GM21381 (cell line): ENCODE measurements around the gene TGFBRAP1.

Source experiments
- ATAC-seq: cut with Tn5 transposase; IDR thresholded peaks from one replicate; pipeline ENCODE4 v1.9.1; 2021; ENCODE audit warnings: mild to moderate bottlenecking, moderate library complexity; ENCODE audit not compliant: unreplicated experiment

TGFBRAP1 gene

DNA sequence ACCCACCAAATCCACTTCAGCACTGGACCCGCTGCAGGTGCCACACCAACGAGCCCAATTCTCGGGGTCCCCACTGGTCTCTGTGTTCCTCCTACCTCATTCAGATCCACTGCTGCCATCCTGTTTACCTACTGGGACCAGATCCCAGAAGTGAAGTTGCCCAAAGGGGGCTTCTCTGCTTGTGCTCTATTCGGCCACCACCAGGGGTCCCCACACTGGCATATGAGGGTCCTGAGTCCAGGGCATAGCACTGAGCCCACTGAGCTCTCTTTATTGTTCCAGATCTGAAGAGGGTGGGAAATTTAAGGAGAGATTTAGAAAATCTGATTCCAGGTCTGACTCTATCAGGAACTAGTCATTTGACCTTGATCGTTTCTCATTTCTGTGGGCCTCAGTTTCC, 85.6 kb downstream of the TGFBRAP1 start:
- ATAC-seq: no peak

DNA sequence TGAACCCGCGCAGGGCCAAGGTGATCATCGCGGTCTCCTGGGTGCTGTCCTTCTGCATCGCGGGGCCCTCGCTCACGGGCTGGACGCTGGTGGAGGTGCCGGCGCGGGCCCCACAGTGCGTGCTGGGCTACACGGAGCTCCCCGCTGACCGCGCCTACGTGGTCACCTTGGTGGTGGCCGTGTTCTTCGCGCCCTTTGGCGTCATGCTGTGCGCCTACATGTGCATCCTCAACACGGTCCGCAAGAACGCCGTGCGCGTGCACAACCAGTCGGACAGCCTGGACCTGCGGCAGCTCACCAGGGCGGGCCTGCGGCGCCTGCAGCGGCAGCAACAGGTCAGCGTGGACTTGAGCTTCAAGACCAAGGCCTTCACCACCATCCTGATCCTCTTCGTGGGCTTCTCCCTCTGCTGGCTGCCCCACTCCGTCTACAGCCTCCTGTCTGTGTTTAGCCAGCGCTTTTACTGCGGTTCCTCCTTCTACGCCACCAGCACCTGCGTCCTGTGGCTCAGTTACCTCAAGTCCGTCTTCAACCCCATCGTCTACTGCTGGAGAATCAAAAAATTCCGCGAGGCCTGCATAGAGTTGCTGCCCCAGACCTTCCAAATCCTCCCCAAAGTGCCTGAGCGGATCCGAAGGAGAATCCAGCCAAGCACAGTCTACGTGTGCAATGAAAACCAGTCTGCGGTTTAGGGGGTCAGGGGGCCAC, 87.1 kb downstream of the TGFBRAP1 start:
- no peak for ATAC-seq

DNA sequence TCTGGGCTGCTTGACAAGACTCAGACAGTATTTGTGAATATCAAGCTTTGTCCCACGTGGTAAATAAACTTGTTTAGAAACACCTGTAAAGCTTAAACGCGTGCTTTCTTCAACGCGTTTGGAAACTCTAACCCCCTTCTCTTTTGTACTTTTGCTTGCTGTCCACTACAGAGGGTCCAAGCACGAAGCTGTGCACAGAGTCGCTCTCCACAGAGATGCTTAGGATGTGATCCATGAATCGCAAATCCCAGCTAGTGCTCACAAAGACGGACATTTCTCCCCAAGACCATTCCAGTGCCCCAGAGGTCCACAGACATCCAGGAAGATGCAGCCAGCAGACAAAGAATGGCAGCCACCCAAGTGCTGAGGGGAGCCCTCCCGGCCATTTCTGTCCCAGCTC, 88.1 kb downstream of the TGFBRAP1 start, which contains the start of gene GPR45:
TSS of gene GPR45 (plus strand) at position 301 of the 400 bp plus-strand sequence. CDS start 116 bp downstream, outside the sequence.
- ATAC-seq: no peak

DNA sequence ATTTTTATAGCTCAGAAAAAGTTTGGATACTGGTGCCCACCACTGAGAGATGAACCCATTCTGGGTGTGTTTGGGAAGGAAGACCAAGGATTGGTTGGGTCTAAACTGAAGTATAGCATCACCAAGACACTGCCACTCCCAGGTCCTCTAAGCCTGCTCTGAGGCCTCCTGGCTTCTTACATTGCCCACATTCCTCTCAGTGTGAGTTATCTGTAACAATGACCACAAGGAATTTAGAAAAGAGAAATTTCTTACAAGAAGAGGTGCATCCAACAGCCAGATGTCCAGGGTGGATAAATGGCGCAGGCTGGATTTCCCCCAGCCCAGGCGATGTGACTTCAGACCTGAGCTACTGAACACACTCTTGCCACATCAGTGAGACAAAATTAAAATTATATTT, 89.6 kb downstream of the TGFBRAP1 start:
- no peak for ATAC-seq

DNA sequence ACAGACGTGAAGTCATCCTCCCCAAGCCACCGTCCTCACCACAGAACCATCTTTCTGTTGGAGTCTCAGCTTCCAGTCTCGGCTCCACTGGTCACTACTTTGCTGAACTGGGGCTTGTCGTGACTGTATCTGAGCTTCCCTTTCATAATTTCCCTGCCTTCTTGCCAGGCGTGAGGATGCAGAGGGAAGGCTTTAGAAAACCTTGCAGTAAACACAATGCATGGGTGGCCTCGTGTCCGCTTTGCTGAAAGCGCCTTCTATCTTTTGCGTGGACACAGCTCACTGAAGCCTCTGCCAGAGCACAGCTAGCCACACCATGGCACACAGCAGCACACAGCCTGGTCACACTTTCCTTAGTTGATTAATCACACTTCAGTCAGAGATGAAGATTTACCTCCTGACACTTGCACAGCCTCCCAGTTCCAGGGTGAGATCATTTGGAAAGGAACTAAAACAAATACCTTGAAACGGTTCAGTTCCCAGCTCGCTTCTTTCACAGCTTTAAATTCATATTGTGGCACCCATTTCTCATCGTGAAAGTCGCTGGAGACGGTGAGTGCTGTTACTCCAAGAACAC, 90.8 kb downstream of the TGFBRAP1 start:
- ATAC-seq: no peak

DNA sequence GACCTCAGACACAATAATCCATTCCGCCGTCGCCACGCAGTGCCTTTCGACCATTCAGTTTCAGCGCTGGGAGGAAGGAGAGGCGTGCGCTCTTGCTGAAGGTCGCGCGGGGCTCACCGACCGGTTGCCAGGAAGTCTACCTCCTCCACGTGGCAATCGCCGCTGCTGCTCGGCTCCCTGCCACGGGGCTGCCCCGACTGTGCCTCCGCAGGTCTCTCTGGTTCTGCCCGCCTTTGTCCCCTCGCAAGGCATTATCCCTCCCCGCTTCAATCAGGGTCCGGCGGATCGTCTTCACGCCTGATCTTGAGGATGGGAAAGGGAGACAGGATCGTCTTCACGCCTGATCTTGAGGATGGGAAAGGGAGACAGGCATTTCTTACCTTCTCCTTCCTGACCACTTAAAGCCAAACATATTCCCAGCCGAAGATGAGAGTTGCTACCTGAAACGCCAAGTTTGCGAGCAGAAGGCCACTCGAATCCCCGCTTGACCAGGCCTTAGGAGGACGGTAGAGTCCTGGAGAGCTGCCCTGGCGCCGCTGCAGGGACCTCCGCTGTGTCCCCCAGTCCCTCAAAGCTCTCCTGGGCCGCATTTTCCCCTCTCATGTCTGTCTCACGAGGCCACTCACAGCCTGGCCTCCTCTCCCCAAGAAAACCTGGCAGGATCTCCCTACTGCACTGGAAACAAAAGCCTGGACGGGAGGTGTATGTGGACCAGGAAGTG, 92.3 kb downstream of the TGFBRAP1 start:
- no peak for ATAC-seq

DNA sequence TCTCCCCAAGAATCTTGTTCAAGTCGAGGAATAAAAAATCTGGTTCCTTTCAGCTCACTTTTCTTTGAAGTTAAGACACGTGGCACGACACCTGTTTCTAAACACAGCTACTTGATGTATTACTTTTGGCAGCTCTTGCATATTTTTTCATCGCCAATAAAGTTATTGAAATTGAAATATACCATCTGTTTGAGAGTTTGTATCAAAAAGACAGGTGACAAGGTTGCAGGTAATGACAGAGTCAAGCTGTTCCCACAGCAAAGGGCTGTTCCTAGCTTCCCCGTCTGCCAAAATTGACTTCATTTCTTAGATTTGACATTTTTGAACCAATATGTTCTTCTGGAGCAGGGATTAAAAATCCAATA, 93.5 kb downstream of the TGFBRAP1 start:
- ATAC-seq: no peak

GRCh38 chr2:105235388-105236059, 94.0 kb downstream of the TGFBRAP1 start:
- ATAC-seq: no peak

DNA sequence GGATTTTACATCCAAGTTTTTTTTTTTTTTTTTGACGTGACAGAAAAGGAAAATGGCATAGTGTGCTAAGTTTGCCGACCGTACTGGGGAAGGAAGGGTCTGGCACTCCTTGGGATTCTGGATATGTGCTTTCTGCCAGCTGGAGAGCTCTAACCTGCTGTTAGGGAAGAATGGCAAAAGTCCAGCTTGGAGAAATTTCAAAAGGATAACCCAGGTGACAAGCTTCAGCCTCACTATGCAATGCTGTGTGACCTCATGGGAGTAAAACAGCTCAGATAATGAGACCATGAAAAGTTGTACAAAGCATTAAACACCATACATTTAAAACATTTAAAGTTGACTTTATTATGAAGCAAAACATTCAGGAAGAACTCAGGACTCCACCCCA, 98.3 kb downstream of the TGFBRAP1 start:
- no peak for ATAC-seq

- no peak for ATAC-seq
These were observed 105.1 kb downstream of the TGFBRAP1 start for GRCh38 chr2:105224444-105224843.

GRCh38 chr2:105220604-105221003, 108.9 kb downstream of the TGFBRAP1 start:
- no peak for ATAC-seq

GRCh38 chr2:105215586-105216192, 113.8 kb downstream of the TGFBRAP1 start:
- no peak for ATAC-seq
